HG02642 (cell line): ENCODE results near the gene DCAF5.
"Not testable (repeated sequence)": the region's sequence is repeated elsewhere in the genome, so short reads cannot be mapped to it uniquely, and the experiment has no call there.

Experiments
- ATAC-seq: cut with Tn5 transposase; IDR thresholded peaks from one replicate; pipeline ENCODE4 v1.9.1; 2021; ENCODE audit warnings: mild to moderate bottlenecking; ENCODE audit not compliant: unreplicated experiment, poor library complexity

Gene DCAF5

DNA sequence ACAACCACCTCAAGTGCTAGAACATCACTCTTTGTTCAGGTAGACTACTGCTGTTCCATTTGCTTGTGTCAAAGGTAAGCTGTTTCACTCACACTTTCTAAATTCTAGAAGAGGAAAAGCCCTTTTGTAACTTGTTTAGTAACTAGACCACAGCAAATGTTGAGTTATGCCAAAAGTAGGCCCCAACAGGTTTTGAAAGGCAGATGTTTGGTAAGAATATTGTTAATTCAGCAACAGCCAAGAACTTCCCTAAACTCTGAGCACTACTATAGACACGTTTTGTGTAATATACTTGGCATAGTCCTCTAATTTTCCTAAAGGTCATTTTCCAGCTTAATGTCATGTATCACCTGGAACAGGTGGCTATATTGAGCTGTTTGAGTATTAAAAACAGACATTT is 79.0 kb downstream of the DCAF5 start:
- ATAC-seq, result no peak

DNA sequence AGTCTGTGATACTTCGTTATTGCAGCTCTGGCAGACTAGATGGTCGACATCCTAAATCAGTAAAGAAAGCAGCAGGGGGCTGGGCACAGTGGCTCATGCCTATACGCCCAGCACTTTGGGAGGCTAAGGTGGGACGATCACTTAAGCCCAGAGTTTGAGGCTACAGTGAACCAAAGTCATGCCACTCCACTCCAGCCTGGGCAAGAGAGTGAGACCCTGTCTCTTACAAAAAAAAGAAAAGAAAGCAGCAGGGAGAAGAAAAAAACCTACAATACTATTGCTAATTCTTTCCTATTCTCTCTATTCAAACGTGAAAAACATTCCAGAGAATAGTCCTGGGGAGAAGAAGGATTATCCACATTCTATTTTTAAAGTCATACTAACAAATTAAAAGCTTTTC is 79.5 kb downstream of the DCAF5 start:
- no peak for ATAC-seq

DNA sequence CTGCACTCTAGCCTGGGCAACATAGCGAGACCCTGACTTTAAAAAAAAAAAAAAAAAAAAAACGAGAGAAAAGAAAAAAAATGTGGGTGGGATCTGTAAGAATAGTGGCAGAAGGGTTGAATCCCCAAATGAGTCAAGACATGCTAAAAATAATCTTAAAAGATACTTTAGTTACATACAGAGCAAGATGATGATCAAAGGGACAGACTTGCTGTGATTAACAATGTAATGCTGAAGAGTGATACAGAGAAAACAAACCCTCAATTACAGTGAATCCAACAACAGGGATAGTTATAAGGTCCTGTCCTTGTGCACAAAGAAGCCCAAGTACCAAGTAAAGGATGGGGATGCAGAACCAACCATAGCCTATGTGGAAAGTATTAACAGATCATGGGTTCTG is 80.3 kb downstream of the DCAF5 start:
- no peak for ATAC-seq

DNA sequence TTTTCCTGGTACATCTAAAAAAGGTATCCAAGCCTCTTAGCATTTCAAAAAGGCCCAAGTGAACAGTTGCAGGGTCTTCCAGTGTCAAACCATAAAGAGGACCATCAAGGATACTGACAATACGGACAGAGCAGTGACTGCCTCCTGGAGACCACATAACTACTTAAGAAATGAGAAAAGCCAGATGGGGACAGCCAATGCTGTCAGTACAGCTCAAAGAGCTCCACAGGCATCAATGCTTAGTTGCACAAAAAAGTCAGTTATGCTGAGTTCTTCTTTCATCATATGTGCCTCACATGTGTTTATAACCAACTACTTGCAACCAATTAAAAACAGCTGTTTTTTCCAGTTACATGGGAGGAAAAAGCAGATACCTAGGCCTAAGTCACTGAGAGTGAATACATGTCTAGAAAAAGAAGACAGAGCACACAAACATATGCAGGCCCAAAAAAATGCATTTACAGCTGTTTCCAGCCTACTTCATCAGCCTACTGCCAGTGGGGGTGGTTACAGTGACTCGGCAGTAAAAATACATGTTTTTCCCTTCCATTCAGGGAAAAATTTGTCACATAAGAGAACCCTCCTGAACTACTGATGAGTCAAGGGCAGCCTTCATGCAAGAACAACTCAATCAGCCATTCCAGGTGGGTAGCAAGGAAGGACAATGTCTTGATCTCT is 84.0 kb downstream of the DCAF5 start:
- no peak for ATAC-seq

DNA sequence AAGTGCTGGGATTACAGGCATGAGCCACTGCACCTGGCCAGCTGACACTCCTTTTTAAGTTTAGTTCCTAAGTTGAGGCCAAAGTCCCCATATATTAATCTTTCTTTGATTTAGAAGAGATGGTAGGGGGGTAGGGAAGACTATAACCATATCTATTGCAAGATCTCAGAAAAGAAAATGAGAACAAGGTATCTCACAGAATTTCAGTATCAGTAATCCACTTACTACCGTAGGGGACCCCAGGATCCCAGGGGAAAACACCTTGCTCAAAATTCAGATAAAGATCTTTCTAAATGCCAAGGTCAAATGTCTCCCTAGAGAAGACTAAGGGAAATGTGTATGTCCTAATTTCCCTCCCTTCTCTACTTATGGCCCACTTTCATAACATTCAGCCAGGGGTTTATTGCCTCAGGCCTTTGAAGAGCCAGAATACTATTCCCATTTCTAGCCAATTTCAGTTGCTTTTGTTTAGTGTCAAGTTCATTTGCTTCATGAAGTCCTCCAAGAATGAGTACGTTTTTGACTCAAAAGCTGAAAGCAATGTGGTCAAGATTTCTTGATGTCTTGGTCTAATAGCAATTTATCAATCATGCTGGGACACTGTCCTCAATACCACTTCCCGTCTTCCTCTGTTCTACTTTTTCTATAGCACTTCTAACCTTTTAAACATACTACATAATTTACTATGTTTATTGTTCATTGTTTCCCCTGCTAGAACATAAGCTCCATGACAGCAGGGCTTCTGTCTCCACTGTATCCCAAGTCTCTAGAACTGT is 86.3 kb downstream of the DCAF5 start:
- no peak for ATAC-seq

DNA sequence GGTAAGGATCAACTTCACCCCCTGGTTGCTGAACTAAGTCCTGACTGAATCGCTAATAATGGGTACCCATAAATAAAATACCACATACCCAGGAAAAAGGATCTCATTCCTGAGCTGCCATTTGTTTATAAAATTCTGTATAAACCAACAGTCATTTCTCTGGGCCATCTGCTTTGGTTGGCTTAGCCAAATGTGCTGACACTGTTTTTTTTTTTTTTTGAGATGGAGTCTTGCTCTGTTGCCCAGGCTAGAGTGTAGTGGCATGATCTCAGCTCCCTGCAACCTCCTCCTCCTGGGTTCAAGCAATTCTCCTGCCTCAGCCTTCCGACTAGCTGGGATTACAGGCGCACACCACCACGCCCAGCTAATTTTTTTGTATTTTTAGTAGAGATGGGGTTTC is 87.0 kb downstream of the DCAF5 start:
- not testable (repeated sequence) for ATAC-seq

DNA sequence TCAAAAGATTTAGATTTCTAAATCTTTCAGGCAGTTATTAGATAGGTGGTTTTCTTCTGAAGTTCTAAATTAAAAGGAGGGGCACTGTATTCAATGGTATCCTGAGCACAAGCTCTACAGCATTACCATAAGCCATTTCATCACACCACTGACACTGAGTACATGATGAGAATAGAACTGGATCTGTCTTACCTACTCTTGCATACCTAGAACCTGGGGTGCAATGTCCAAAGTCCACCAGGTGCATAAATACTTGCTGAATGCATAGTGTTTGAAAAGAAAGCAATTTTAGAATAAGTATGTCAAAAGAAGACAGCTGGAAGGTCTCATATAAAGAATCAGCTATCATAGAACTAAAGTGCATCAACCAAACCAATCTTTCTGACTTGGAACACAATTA is 88.3 kb downstream of the DCAF5 start:
- no peak for ATAC-seq

DNA sequence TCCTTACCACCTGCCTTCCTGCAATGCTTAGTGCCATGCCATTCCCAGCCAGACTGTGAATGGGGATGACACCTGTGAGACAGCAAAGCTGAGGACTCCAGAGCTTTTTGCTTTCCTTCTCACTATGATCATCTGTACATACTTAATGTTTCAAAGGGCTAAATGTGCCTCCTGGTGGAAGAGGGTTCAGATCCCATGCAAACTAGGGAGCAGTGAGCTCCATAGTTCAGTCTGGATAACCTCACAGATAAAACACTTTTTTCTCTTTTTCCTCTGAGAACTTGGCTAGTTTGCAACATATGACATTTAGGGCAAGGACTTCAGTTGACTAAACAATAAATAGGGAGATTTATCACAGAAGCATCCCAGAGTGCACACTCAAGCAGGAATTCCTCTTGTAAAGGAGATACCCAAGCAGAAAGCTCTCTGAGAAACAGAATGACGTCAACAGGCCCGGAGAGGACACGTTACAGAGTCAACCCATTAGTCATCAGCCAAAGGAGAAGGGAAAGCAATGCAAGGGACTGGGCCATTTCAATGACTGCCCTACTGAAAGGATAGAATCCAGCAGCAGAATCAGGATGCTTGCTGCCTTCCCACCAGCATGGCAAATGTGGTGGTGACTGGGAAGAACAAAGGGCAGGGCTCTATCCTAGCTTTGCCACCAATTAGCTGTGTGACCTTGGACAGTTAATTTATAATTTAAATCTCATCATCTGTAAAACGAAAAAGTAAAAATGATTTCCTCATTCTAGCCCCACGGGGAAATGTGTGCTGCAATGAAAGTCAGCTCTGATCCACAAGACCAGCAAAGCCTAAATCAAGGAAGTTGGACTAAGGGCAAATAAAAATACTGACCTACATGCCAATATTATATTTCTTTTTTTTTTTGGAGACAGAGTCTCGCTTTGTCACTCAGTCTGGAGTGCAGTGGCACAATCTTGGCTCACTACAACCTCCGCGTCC is 93.0 kb downstream of the DCAF5 start:
- no peak for ATAC-seq

DNA sequence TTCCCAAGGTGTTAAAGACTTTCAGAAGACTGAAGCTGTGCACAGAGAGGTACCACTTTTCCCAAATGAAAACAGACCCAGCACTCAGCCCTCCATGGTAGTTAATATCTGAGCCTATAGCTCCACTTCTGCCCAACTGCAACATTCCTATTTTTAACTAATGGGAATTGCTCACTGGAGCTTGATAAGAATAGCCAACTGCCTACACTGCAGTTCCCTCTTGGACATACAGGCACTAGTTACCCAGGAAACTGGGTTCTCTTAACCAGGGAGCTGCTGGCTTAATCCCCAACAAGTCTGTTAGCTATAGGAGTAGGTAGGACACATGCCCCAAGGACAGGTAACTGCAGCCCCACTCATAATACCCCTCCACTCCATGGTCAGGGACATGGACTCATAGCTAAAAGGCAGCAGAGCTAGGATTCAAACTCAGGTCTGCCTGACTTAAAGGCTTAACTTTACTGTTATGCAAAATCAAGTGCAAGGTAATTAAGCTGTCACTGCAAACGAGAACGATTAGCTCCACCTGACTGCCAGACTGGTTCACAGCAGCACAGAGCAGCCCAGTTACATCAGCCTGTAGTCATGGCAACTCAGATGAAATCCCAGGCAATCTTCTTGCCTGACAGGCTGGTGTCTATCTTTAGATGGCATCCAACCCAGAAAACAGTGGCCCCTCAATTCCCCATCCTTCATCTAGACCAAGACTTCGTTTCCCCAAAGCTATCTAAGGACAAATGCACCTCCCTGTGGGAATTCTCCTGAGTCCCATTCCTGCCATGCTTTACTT is 96.7 kb downstream of the DCAF5 start:
- no peak for ATAC-seq

DNA sequence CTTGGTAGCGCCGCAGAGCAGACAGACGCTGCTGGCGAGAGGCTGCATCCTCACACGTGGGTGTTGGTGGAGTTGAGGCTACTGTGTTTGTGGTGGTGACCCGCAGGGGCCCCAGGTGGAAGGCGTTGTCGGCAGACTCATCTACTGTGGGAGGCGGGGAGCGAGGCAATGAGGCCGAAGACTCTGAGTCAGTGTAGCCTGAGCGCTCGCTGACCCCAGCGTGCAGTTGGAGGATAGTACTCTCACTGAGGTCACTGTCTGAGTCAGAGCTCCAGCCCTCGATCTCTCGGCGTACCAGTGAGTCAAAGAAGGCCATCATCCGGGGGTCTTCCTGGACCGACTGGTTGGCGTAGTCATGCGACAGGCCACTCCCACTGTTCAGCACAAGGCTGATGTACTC is 97.8 kb downstream of the DCAF5 start:
- ATAC-seq, result no peak

DNA sequence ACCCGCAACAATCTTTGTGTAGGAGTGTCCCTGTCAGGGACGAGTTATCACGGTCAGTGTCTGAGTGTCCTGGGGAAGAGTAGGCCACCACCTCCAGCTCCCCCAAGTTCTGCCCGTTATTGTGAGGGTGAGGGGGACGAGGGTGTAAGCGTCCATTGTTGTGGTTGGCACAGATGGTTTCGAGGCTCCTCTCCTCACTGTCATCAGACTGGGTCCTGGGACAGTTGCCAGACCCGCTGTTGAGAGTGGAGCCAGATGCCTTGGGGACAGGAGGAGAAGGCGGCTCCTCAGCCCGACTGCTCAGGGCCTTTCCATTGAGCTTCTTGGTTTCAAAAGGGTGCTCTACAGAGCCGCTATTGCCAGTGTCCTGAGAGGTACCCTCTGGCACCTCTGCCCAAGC is 98.9 kb downstream of the DCAF5 start:
- no peak for ATAC-seq

DNA sequence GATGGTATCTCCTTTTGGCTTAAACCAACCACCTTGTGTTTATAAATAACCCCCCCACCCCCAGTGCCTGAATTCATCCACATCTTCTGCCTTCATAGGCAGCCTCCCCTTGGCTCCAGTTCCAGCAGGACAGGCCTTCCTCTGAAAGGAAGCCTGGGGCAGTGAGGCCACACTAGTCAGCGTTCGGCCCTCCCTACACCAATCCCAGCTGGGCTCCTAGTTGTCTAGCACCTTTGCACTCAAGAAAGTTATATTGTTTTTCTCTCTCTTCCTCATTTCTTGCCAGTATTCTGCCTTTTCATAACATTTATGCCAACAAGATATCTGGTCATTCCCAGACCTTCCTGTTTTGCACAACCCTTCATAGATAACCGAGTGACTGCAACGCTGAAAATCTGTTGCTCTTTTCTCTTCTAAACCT is 100.7 kb downstream of the DCAF5 start:
- no peak for ATAC-seq

DNA sequence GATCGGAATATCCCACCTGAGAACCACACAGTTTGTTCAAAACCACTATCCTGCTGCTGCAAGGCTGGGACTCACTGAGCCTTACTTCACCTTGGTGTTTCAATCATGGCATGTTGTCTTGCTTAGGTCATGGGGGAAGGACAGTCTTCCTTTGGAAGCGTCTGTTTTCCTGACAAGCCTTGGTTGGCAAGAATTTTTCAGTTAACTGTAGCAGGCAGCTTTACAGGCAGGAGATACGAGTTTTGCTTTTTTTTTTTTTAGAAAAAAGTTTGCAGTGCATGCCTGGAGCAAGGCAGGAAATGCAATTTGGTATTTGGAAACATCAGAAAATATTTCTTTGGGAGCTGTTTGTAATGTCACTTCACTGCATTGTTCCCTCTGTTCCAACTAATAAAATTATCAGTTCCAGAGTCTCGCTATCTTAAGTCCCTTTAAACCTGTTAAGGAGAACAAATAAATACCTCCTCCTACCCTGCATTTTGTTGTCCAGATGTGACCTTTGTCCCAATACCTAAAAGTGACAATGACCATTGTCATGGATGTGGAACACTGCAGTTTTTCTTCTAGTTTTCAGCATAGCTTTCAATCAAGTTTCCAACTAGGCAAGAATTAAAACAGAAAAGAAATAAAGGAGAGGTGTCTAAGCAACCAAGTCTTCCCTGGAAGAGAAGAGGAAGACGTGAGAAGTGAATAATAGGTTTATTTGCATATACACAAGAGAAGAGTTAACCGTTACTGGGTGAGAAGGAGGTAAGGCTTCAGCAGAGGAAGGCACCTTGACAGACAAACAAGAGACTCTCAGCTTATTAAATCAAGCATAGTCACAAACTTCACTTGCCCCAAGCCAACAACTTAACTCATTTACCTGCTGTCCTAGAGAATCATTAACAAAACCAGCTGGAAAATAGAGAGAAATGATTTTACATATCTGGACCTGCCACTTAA is 102.4 kb downstream of the DCAF5 start:
- ATAC-seq, result no peak

DNA sequence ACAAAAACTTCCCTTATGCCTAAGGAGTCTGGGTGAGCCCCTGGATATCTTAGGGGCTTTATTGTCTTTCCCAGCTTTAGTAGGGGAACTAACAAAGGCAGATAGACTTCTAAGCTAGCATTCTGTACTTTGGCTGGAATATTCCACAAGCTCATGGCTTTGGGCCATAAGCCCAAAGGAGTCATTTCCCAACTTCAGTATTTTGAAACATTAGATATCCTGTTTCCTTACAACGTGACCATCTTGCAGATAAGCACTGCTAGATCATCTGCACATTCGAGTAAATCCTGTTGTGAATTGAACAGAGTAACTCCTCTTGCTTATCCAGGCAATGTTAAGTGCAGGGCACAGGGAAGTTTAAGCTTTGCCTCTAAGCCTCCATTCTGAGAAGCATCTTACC is 103.2 kb downstream of the DCAF5 start:
- no peak for ATAC-seq

DNA sequence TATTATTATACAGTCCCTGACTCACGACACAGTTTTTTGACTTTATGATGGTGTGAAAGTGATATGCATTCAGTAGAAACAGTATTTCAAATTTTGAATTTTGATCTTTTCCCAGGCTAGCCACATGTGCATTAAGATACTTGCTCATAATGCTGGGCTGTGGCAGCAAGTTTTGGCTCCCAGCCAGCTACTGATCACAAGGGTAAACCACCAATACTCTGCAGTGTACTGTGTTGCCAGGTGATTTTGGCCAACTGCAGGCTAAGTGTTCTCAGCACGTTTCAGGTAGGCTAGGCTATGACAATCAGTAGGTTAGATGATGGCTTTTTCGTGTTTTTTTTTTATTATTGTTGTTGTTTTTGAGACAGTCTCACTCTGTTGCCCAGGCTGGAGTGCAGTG is 104.5 kb downstream of the DCAF5 start:
- no peak for ATAC-seq

DNA sequence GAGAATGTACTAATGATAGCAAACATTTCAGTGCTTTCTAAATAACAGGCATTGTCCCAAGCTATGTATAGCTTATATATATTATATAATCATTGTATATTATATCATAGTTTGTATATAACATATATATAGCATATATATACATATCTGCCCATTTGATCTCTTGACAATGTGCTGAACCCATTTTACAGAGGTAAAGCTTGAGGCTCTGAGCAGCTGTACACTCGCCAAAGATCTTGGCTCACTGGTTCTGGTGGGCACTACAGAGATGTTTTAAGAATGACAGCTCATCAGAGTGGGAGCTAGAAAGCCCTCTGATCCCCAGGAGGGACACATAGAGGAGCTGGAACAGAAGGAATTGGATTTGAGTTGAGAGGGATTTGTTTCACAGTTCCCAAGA is 105.7 kb downstream of the DCAF5 start:
- no peak for ATAC-seq

DNA sequence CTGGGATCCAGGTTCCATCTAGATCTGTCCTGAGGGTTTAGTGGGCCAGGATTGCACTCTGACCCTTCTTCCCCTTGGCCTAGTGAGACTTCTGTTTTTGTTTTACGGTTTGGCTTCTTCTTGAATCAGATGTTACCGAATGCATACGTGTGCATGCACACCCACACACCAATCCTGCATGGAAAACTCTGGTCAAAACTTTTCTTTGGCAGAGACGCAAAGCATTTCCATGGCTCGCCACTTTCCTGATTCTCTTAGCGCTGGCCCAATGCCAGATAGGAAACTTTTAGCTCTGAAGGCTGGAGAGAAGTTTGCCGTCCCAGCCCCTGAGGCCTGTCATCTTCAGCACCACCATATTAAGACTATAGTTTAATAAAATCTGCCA is 106.5 kb downstream of the DCAF5 start:
- ATAC-seq, result no peak

DNA sequence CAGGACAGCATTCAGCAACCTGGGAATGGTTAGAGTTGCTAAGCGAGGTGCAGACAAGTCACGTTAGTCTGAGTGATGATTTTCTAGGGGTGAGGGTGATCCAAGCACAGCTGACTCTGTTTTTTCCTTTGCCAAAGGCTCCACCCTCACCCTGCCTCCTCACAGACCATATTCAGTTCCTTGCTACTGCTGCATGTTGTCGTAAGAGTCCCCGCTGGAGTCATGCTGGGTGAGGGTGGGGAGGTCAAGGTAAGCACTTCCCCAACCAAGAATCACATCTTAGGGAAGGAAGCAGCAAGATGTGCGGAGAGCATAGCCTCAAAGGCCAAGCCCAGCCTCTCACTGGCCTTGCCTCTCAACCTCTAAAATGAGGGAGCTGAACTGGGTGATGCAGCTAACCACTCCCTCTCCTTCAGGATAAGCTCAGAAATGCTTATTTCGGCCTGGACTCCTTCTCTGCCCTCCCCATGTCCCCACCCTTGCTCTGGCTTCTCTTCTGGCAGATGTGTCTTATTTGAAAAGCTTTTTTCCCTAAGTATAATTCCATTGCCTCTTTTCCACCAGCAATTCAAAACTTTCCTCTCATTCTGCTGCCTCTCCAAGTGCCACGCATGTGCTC is 107.0 kb downstream of the DCAF5 start:
- ATAC-seq, result no peak
